ENCODE results near the gene MAD1L1.
A peak's percentile ranks its signal among the peaks of the same experiment; 100 is the strongest.
"Not testable (repeated sequence)": the region's sequence is repeated elsewhere in the genome, so short reads cannot be mapped to it uniquely, and the experiment has no call there.

MAD1L1 gene

DNA sequence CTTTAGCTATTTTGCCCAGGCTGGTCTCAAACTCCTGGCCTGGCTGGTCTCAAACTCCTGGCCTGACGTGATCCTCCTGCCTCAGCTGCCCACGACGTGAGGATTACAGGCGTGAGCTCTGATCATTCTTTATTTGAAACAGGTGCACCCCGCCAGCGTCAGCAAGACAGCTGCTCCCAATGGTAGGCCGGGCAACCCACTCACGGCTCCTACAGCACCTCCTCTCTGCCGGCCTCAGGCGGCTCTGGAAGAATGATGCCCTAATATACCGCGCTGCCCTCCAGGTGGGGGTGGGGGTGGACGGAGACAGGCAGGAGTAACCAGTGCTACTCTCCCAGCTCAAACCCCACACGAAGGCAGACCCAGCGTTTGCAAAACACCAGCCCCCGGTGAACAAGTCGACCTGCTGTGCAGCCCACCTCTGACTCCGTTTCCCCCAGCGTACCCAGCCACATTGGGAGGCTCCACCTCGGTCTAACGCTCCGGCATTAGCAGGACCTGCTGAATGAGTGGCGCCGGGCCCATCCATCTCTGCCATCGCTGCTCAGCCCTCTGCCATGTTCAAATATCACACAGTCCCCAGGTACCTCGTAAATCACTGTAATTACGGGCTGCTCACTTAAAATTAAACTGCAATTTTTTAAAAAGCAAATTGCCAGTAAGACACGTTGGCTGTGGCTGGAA lies 414.0 kb downstream of the MAD1L1 start:
- DNase-seq: no peak

DNA sequence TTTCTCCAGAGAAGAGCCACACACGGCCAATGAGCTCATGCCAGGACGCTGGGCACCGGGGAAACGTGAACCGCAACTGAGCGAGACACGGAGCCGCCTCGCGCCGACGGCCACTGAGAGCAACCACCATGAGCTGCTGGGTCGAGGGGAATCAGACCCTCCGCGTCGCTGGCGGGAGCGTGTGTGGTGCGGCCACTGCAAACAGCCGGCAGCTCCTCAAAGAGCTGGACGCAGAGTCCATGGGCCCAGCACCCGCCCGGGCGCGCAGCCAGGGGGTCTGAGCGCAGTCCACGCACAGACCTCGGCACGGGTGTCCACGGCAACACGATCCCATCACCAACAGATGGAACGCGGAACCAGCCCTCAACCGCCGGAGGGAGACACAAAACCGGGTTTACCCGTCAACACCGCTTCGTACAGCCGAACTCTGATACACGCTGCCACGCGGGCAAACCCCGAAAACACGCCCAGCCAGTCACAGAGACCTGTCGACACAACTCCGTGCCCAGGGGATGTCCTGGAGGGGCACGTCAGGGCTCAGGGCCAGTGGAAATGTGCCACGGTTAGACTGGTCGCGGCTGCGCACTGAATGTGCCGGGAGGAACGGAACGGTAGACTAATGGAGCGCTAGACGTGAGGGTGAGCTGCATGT lies 415.6 kb downstream of the MAD1L1 start:
- DNase-seq: no peak

DNA sequence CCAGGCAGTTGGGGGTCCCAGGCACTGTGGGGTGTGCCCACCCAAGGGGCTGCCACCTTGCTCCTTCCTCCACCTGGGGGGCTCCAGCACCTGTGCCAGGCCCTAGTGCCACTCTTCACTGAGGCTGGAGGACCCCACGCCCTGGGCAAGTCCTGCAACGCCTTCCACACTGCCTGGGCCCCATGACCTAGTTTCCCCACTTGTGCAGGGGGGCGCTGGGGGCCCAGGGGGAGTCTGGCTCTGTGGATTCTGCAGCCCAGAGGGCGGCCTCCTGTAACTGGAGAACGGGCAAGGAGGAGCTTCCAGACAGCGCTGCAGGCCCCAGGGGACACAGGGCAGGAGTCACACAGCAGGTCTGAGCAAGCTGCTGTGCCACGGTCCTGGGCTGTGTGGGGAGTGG lies 416.3 kb downstream of the MAD1L1 start:
- not testable (repeated sequence) for DNase-seq

DNA sequence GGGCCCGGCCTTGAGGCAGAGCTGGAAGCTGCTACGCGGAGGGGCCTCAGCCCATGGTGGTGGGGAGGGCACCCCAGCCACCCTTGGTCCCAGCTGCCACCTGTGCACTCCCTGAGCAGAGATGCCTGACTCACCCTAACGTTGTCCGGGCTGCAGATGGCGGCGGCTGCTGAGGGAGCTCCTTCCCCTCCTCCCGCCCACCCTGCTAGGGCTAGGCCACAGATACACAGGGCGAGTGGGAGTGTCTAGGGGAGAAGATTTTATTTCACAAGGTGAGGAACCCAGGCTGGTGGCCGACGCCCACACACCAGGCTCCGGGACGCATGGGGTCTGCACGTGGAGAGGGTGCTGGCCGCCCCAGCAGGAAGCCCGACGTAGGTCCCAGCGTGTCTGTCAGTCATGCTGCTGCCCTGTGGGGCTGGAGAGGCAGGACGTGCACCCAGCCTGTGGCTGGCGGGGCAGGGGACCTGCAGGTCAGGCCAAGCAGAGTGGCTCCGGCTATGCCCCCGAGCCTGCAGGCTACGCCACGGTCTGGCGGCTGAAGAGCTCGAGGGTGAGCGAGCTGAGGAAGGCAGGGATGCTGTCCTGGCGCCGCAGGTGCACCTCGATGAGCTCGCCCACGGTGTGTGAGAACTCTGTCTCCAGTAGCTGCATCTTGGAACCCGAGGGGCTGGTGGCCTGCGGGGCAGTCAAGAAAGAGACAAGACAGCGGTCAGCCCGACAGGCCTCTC lies 417.0 kb downstream of the MAD1L1 start:
- not testable (repeated sequence) for DNase-seq

DNA sequence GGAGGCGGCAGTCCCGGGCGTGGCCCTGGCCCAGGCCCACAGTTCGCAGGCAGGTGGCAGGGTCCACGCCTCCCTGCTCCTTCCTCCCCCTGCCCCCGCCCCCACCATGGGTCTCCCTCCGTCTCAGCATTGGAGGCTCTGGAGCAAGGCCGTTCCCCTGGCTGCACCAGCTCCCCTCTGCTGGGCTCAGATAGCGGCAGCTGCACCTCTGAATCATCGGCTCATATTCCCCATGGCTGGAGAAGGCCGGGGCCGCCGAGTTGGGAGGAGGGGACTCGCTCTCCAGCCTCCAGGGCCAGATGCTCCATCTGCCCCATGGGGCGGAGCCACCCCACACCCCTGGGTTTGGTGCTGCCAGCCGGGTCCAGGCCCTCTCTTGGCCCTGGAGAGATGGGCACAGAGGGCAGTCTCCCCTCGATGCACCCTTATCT lies 417.7 kb downstream of the MAD1L1 start:
- no peak for DNase-seq

DNA sequence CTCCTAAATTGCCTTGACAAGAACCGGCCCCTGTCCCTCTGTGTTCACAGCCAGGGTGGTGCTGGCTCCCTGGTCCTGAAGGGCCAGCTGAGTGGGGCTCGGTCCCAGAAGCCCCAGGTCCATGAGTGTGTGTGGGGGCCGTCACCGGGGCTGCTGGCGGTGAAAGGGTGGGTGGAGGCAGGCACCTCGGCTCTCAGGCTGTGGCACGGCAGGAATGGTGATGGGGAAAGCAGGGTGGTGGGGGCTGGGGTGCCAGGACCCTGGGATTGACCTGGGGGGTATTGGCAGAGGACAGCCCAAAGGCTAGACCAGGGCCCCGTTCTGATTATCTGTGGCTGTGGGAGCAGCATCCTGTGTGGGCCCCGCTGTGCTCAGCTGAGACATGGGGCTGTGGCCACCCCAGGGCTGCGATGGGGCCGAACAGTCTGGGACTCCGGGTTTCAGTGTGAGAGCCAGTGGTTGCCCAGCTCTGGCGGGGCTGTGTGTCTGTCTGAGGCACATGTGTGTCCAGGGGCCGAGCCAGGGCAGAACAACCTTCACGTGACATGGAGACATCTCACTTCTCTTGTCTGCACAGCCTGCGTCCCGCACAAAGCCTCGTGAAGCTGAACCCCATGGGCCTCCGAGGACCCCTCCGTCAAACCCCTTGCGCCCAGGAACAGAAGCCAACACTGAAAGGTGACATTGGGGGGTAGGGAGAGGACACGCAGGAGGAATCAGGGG lies 418.5 kb downstream of the MAD1L1 start:
- DNase-seq: no peak

DNA sequence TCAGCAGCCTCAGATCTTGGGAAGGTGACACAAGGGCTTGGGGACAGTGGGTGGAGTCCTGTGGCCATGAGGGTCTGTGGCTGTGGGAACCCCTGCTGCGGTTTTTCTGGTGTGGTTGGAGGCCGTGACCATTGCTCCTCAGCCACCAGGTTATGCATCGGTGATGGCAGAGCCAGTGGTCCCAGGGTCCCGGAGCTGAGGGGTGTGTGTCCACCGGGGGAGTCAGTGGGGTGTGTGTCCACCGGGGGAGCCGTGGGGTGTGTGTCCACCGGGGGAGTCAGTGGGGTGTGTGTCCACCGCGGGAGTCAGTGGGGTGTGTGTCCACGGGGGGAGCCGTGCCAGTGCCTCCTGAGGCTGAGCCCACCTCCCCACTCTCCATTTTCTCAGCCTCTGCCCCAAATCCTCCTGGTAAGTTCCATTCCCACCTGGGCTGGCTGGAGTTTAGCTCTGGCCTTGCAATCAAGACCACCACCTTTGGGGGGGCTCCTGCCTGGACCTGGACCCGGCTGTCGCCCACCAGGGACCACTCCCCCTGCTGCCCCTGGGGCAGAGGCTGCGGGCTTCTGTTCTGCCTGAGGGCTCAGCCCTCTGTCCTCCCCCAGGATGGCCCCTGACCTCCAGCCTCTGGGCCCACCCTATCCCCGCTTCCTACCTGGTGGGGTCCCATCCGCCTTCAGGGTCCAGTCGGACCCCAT lies 419.2 kb downstream of the MAD1L1 start:
- DNase-seq: no peak

DNA sequence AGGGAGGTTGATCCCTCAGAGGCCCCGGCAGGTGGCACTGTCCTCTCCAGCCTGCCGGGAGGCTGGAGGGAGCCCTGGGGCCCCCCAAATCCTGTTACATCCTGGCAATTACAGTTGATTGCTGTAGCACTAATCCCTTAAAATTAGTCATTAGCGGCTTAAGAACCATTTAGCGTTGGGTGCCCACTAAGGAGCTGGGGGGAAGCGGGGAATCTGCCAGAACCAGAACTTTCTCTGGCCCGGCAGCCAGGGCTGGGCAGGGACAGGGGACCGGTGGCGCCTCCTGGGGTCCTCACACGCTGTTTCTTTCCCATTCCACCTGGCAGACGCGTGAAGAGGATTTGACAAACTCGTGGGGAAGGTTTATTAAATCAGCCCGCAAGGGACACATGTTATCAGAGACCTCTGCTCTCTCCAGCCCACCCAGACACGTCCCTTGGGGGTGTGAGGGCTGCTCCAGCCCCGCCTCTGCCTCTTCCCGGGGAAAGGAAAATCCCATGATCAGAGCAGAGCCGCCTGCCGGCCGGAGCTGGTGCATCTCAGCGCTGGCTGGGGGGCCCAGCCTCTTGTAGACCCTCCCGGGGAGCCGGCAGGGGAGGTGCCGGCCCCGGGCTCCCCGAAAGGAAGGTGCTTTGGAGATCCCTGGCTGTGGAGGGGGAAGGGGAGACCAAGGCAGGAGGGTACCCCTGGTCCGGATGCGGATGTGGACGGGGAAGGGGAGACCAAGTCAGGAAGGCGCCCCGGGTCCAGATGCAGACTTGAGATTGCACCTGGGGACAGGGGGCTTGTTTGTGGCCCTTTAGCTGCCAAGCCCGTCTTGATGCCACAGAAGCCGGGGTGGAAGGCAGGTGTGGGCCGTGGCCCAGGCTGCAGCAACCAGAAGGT lies 420.0 kb downstream of the MAD1L1 start:
- DNase-seq: peak in 1 of 2 donors; percentile 11

DNA sequence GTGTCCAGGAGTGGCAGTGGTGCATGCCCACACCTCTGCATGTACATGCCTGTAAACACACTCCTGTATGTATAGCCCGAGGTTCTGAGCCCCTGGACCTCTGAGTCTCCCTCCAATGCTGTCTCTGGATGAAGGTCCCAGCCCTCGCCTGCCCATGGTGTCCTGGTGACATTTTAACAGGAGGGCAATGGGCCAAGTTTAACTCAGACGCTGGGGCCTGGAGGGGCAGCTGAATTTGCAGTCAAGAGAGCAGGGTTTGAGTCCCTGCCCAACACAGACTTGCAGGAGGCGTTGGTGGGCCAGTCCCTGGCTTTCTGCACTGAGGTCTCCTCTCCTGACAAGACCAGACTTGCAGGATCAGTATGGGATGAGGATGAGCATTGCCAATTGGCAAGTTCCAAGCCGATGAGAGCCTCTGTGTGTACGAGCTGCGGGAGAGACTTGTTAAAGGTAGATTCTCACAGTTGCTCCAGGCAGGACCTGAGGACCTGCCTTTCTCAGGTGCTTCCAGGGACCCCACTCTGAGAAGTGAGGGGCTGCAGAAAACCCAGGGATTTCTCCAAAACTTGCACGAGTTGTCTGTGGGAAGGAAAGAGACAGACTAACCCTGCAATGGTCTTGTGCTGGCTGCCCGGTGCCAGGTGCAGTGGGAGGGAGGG lies 420.8 kb downstream of the MAD1L1 start:
- DNase-seq: no peak

DNA sequence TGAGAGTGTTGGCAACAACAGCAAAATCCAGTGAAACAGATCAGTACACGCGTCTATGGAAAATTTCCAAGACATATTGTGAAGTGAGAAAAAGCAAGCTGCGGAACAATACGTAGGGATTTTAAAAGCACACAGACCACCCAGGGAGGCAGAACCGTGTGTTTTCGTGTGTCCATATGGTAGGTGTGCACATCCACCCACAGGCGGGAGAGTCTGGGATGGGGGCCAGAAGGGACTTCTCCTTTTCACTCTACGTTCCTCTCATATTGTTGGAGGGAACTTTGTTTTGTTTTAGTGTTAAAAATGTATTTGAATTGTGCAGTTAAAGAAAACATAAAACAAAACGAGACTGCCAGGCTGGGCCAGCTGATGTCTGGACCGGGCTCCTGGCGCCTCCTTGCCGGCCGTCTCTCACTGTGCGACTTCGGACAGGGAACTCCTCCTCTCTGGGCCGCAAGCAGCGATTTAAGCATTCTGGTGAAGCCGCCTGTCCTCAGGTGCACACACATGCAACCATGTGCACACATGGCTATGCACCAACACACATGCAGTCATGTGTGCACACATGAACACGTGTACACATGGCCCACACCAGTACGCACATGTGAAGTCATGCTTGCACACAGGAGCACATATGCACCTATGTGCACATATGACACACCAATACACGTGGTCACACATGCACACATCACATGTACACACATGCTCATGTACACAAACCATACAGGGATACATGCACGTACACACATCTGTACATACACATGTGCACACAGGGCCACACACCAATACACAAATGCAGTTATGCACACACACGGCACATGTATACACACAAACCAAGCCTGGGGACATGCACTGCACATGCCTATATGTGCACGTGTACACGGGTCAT lies 421.5 kb downstream of the MAD1L1 start:
- no peak for DNase-seq

DNA sequence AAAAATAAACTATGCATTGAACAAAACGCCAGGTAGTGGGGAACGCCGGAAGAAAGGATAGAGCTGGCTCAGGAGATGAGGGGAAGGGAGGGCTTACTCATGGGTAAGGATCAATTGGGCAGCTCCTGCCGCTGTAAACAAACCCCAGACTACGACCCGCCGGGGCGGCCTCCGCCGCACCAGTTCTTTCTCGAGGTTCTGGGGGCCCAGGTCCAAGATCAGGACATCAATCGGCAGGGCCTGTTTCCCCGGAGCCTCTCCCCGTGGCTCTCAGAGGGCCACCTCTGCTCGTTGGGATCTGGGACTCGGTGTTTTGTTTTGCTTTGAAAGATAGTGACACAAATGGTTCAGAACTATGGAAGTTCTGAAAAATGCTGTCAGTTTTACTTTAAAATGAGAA lies 422.2 kb downstream of the MAD1L1 start:
- no peak for DNase-seq

DNA sequence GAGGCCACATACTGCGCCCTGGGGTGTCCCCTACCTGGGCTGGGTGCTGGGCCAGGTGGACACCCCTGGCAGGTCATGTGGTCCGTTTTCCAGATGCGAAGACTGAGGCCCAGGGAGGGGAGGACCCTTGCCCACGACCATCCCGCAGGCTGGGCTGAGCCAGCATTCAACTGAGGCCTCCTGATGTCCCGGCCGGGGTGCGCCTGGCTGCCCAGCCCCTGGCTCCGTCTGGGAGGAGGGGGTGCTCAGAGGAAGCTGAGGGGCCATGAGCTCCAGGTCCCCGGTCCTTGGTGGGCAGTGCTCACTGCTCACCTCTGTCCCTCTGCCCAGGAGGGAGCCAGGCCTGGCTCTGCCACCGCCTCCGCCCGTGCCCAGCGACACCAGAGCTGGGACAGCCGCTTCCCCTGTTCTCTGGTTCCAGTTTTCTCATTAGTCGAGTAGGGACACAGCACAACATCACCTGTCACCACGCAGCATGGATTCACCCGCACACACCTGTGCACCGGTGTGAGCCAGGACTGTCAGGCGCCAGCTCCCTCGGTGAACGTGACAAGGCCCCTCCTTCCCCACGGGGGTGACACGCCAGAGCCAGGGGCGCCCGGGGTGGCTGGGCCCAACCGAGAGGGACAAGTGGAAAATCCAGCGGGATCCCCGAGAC lies 423.0 kb downstream of the MAD1L1 start:
- no peak for DNase-seq

DNA sequence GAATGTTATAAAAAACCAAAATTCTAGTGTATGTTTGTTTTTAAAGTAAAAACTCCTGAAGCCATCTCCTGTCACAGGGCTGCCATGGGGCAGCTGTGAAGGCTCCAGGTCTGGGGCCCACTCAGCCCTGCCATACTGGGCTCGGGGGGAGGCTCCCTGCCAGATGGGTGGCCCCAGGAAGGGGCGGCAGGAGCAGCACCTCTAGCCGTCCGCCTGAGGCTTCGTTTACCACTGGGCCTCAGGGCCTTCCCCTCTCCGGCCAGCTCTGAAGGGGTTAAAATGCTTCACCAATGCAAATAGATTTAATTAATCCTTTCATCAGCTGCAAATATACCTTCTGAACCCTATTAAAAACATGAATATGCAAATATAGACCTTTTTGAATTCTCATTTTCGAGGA lies 423.7 kb downstream of the MAD1L1 start:
- no peak for DNase-seq

DNA sequence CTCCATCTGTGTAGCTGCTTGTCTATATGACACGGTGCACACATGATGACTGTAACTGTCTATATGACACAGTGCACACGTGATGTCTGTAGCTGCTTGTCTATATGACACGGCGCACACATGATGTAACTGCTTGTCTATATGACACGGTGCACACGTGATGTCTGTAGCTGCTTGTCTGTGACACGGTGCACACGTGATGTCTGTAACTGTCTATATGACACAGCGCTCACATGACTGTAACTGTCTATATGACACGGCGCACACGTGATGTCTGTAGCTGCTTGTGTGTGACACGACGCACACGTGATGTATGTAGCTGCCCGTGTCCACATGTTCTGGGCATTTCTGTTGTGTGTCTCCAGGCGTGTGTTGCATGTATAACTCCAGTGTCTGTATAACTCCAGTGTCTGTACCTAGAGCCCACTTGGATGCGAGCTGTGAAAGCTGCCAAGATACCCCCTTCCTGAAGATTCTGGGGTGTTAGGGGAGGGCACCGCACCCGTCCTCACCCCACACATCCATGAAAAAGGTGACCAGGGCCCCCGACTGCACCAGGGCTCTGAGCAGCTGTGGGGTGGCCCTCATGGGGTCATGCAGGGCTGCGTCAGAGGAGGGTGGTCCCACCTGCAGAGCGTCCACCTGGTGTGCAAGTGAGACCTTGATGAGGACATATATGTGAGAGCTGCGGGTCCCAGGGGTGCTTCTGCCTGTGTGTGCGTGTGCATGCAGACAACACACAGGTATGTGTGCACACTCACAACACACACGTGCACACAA lies 424.7 kb downstream of the MAD1L1 start:
- DNase-seq: no peak

DNA sequence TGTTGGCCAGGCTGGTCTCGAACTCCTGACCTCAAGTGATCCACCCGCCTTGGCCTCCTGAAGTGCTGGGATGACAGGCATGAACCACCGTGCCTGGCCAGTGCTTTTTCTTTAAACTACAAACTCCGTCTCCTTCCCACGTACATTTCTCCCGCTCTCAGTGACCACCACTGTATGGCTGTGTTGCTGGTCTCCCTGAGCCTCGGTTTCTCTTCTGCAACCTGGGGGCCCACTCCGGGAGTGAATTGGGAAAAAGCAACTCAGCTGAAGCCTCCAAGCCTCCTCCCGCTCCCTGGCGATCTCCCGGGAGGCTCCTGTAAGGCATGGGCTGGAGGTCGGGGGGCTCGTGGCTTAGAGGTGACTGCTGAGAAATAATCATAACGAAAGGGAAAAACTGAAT lies 426.4 kb downstream of the MAD1L1 start:
- DNase-seq: no peak

DNA sequence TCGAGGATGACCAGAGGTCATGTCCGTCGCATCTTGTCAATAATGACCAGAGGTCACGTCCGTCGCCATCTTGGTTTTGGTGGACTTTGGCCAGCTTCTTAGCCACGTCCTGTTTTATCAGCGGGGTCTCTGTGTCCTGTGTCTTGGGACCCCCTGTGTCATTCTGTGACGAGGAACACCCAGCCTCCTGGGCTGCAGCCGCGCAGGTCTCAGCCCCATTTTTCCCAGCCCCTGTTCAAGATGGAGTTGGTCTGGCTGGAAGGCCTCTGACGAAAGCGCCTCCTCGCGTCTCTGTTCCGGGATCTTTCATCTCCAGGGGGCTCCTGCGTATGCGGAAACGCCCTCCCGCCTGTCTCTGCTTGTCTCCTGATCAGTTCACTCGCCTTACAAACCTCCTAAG lies 428.4 kb downstream of the MAD1L1 start:
- DNase-seq: no peak

DNA sequence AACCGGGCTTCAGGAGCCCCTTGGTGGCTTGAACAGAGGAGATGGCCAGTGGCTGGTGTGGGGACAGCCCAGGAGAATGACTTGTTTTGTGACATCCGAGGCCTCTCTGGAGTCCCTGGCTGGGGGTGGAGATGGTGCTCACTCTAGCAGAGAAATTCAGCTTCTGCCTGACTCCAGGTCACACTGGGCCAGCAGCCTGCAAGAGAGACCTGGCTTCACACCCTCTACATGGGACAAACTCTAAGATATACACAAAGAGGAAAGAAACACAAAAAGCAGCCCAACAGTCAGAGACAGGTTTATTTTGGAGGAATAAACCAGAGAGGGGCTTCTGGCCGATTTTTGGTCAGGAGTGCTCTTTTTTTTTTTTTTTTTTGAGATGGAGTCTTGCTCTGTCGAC lies 429.8 kb downstream of the MAD1L1 start:
- no peak for DNase-seq

DNA sequence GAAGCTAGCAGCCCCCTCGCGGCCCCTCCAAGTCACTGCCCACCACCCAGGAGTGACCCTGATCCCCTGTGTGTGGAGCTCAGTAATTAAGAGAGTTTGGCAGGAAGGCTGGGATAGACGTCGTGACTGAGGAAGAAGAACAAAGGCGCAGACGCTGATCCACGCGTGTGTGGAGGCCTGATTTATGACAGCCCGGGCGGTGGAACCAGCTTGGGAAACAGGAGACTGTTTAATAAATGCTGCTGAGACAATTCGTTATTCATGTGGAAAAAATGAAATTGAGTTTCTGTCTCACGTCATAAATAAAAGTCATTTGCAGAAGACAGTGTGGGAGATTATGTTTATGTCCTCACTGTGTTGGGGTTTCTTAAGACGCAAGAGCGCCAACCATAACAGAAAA lies 431.8 kb downstream of the MAD1L1 start:
- DNase-seq: no peak

DNA sequence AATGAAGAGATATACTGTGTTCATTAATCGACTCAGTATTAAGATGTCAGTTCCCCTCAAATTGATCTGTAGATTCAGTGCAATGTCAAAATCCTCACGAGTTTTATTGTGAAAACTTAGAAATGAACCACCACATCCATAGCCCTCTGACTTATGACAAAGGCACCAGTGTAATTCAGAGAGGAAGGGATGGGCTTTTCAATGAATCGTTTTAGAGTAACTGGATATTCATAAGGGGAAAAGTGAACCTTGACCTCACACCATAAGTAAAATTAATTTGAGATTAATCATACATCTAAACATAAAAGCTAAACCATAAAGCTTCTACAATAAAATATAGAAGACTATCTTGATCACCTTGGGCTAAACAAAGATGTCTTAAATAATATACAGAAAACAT lies 434.6 kb downstream of the MAD1L1 start:
- DNase-seq: no peak

Data from CD4-positive, alpha-beta T cell treated with Interleukin-4 for 1 hour (primary cell).